HG03575 (cell line): ENCODE data around the gene CSN2.
"Not testable (repeated sequence)": the region's sequence is repeated elsewhere in the genome, so short reads cannot be mapped to it uniquely, and the experiment has no call there.

Experiments used
- ATAC-seq: cut with Tn5 transposase; IDR thresholded peaks from one replicate; pipeline ENCODE4 v1.9.1; 2021; ENCODE audit not compliant: unreplicated experiment, insufficient number of reproducible peaks, low FRiP score; ENCODE audit errors: extremely low read depth

Gene CSN2

DNA sequence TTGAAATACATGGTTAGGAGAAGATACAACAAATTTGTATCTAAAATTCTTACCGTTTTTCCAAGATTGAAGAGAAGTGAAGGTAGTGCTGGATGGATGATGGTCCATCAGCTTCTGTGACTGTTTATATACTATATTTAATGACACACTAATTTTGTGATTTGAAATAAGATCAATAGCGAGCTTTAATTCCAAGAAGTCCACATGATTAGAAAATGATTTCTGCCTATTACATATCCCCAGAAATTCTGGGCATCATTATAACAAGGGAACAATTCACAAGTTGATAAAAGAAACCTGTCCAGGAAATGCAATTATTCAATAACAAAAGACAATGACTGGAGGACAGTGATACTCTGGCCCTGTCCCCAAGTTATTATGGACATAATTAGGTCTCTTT is at the start of gene CSN2:
TSS of gene CSN2 (minus strand) at position 101 of the 400 bp plus-strand sequence. CDS start 4,733 bp downstream, outside the sequence.
- no peak for ATAC-seq

- ATAC-seq, result no peak
These were observed 43.2 kb upstream of the CSN2 start for GRCh38 chr4:70008771-70009170.

- ATAC-seq, result no peak
These were observed 37.0 kb upstream of the CSN2 start for GRCh38 chr4:70002507-70002906.

- ATAC-seq, result no peak
These were observed 35.2 kb upstream of the CSN2 start for GRCh38 chr4:70000711-70001110.

- ATAC-seq, result no peak
These were observed 33.9 kb upstream of the CSN2 start for GRCh38 chr4:69999420-69999819.

GRCh38 chr4:69995526-69996016 is 30.0 kb upstream of the CSN2 start, which contains the start of gene STATH:
STATH (plus strand) TSS chr4:69995966; CDS start chr4:69998438, 2,472 bp downstream.
- no peak for ATAC-seq

GRCh38 chr4:69994782-69995181 is 29.3 kb upstream of the CSN2 start:
- no peak for ATAC-seq

GRCh38 chr4:69991016-69991415 is 25.5 kb upstream of the CSN2 start:
- no peak for ATAC-seq

DNA sequence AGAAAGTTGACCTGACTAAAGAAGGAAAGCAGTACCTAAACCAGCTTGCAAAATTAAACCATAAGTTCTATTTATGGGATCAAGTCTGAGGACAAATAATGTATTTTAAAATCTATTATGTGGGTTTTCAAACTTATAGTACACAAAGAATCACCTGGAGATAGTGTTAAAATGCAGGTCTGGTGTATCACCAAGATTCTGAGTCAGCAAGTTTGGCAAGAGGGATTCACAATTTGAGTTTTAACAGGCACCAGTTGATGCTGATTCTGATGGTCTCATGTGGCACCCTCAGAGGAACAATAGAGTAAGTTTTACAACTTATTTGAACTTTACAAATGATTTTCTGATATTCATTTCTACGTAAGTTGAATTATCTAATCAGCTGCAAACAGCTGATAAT is 21.1 kb upstream of the CSN2 start:
- no peak for ATAC-seq

- no peak for ATAC-seq
These were observed 18.5 kb upstream of the CSN2 start for GRCh38 chr4:69984030-69984443.

DNA sequence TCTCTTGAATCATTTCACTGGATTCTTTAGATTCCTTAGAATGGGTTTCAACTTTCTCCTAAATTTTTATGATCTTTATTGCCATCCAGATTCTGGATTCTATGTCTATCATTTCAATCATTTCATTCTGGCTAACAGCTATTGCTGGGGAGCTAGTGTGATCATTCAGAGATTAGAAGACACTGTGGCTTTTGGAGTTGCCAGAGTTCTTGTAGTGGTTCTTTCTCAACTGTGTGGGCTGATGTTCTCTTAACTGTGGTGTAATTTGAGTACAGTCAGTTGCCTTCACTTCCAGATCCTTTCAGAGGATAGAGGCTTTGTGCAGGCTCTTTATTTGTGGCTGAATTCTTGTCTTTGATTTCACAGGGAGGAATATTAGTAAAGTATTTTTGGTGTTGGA is 12.1 kb upstream of the CSN2 start:
- ATAC-seq, result no peak

GRCh38 chr4:69974631-69975030 is 9.1 kb upstream of the CSN2 start:
- no peak for ATAC-seq

DNA sequence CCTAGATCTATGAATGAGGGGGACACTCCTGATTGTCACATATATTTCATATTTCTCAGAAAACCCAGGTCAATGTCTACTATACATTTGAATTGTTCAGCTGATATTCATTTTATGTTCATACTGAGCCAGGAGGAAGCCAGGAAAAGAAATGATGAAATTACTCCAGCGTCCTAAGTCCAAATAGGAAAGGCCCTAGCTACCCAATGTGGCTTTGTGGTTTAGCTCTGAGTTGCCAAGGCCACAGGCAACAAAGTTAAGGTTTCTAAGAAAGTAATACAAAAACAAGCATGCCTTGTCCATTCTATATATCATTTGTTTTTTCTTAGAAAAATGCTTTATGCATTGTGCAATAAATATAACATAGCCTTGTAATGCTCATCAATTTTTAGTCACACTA is 4.5 kb upstream of the CSN2 start:
- no peak for ATAC-seq

DNA sequence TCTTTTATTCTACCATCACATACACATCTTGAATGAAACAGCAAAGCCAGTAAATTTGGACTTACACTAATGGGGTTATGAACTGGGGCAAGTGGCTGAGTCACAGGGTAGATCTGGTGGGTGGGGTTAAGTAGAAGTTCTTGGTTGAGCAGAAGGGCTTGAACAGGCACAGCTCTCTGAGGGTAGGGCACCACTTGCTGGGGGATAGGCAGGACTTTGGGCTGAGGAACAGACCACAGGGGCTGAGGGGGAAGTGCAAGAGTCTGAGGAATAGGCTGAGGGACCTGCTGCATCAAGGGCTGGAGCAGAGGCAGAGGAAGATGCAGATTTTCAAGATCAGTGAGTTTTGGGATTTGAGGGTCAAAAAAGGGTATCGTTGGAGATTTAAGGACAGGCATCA is 8.3 kb downstream of the CSN2 start:
- no peak for ATAC-seq

DNA sequence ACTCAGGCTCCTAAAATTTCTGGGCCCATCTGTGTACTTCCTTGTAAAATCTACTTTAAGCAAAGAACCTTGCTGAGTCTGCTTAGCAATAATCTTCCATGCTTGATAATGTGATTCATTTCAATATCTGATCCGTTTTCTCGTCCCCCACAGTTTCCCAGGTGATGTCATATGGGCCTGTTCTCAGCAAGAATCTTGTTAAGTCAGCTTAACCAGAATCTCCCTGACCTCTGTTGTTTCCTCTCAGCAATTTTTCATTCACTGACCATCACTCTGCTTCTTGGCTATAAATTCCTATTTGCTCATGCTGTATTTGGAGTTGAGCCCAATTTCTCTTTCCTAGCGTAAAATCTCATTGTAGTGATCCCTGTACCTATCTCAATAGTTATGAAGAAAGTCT is 13.9 kb downstream of the CSN2 start:
- no peak for ATAC-seq

DNA sequence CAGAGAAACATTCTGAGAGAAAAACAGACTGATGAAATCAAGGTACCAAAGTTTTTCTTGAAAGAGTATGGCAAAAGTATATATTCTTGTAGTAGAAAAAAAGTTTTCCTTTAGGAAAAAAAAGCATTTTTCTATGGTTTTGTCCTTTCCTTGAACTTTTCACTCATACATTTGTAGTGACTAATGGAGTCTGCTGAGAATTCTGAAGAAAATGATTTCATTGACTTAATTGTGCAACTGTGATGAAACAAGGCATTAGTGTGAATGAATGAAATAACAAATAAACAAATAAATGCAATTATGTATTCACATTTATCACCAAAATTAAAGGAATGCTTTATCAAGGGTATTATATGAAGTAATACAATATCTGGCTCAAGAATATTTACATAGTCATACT is 29.0 kb downstream of the CSN2 start:
- ATAC-seq, result no peak

DNA sequence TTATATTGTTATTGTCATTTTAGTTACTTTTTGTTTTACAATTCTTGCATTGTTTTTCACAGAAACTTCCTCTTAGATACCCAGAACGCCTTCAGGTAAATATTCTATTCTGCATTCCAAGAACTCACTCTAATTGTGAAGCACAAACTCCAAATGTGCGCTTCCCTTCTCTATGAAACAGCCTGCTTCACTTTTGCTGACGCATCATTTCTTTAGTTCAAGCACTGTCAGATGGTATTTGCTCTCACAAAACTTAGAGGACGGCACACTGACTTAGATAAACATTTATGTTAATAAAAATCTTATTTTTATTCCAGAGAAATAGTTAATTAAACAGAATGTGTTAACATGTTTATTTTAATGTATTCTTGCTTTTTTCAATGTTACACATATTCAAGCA is 31.4 kb downstream of the CSN2 start:
- no peak for ATAC-seq

- ATAC-seq, result no peak
These were observed 34.8 kb downstream of the CSN2 start, which contains the start of gene CSN1S1 for GRCh38 chr4:69930768-69931167. CSN1S1 (plus strand) TSS chr4:69931068; CDS start chr4:69932556, 1,488 bp downstream.

DNA sequence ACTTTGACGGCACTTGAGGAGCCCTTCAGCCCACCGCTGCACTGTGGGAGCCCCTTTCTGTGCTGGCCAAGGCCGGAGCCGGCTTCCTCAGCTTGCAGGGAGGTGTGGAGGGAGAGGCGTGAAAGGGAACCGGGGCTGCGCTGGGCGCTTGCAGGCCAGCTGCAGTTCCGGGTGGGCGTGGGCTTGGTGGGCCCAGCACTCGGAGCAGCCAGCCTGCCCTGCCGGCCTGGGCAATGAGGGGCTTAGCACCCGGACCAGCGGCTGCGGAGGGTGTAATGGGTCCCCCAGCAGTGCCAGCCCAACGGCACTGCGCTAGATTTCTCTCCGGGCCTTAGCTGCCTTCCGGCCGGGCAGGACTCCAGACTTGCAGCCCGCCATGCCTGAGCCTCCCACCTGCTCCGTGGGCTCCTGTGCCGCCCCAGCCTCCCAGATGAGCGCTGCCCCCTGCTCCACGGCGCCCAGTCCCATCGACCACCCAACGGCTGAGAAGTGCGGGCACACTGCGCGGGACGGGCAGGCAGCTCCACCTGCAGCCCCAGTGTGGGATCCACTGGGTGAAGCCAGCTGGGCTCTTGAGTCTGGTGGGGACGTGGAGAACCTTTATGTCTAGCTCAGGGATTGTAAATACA is 41.6 kb downstream of the CSN2 start:
- ATAC-seq, result not testable (repeated sequence)

DNA sequence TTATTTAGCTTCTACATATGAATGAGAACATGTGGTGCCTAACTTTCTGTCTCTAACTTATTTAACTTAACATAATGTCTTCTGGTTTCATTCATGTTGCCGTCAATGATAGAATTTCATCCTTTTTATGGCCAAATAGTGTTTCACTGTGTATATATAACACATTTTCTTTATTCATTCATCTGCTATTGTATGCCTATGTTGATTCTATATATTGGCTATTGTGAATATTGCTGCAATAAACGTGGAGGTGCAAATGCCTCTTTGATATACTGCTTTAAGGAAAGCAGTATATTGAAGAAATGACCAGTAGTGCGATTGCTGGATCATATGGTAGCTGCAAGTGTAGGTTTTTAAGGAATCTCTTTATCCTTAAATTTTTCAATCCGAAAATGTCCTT is 44.7 kb downstream of the CSN2 start:
- ATAC-seq, result no peak
